Measurements from ENCODE around the gene SLC25A34.

The SLC25A34 gene

DNA sequence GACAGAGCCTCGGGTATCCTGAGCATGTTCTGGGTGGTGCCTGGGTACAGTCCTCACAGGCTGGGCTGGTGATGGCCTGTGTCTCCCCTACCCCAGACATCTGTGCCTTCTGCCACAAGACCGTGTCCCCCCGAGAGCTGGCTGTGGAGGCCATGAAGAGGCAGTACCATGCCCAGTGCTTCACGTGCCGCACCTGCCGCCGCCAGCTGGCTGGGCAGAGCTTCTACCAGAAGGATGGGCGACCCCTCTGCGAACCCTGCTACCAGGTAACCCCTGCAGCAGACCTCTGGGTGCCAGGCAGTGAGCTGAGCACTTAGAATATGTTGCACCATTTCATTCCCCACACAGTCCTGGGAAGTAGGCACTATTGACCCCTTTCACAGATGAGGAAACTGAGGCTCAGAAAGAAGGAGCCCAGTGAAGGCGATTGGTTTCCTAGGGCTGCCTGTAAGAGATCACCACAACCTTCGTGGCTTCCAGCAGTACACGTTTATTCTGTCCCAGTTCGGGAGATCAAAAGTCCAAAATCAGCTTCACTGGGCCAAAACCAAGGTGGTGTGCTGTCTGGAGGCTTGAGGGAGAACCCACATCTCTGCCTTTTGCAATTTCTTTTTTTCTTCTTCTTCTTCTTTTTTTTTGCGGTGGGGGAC, 34.4 kb downstream of the SLC25A34 start:
- no peaks in the 10 kb centered on the region for H3K27me3 ChIP-seq
- H3K36me3 ChIP-seq = no peaks in the 10 kb centered on the region

DNA sequence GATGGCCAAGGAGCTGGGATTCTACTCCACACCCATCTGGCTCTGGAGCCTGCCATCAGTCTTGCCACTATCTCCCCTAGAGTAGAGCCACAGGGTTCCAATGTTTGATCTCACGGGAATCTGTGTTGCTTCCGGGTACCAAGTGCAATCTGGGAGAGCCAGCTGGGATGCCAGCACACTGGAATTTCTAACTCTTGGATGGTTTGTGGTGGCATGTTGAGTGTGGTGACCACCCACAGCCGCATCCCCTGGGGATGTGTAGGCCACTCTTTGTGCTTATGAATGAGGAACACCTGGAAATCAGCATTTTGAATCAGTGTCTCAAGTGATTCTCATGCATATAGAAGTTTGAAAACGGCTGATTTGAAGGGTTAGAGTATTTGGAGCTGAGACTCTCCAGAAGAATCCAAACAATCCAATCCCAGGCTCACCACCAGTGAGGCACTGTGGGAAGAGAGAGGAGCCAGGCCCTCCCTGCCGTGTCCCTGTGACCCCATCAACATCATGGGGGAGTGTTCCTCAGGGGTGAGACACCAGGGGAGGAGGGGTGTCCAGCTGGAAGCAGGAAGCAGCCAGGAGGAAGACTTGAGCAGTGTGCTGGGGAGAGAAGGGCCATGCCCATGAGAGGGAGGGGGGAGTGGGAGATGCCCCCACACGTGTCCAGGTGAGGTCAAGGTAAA, 35.9 kb downstream of the SLC25A34 start:
- no peaks in the 10 kb centered on the region for H3K27me3 ChIP-seq
- no peaks in the 10 kb centered on the region for H3K4me1 ChIP-seq
- TF ChIP-seq, protein P1, sequence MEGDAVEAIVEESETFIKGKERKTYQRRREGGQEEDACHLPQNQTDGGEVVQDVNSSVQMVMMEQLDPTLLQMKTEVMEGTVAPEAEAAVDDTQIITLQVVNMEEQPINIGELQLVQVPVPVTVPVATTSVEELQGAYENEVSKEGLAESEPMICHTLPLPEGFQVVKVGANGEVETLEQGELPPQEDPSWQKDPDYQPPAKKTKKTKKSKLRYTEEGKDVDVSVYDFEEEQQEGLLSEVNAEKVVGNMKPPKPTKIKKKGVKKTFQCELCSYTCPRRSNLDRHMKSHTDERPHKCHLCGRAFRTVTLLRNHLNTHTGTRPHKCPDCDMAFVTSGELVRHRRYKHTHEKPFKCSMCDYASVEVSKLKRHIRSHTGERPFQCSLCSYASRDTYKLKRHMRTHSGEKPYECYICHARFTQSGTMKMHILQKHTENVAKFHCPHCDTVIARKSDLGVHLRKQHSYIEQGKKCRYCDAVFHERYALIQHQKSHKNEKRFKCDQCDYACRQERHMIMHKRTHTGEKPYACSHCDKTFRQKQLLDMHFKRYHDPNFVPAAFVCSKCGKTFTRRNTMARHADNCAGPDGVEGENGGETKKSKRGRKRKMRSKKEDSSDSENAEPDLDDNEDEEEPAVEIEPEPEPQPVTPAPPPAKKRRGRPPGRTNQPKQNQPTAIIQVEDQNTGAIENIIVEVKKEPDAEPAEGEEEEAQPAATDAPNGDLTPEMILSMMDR (IDR thresholded peaks at IDR 0.05; ENCODE audit: low read depth, low read length) = no peak
- no peaks in the 10 kb centered on the region for H3K36me3 ChIP-seq
- DNase-seq = no peak
- H3K9me3 ChIP-seq = no peaks in the 10 kb centered on the region
- H3K4me3 ChIP-seq (ENCODE audit: low read depth, low read length) = no peak overlapping the region

More for the DNA sequence above, 34.4 kb downstream of the SLC25A34 start:
- no peaks in the 10 kb centered on the region for H3K4me1 ChIP-seq
- TF ChIP-seq, protein P1 (IDR thresholded peaks at IDR 0.05; ENCODE audit: low read depth, low read length) = no peak
- H3K9me3 ChIP-seq = no peaks in the 10 kb centered on the region
- no peak for DNase-seq
- H3K4me3 ChIP-seq (ENCODE audit: low read depth, low read length) = no peak overlapping the region

DNA sequence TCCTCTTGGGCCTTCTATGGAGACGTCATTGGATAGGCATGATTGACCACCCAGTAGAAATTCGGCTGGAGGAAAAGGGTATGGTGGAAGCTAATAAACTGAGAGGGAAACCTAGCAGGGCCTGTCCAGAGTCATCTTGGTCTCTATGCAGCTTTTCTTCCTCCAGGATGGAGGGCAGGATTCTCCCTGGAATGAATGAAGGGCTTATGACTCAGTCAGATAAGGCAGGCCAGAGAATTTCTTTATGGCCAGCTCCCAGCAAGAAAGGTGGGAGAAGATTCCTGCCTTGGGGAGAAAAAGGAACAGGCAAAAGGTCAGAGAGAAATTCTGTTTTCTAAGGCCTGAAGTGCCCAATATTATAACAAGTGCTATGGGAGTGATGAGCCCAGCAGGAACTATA, 39.6 kb downstream of the SLC25A34 start:
- DNase-seq = no peak
- TF ChIP-seq, protein P1 (IDR thresholded peaks at IDR 0.05; ENCODE audit: low read depth, low read length) = no peak
- Histone ChIP-seq H3K9me3 (no peaks in the 10 kb centered on the region), H3K27me3 (no peaks in the 10 kb centered on the region), H3K4me3 (ENCODE audit: low read depth, low read length) (no peak overlapping the region), H3K4me1 (no peaks in the 10 kb centered on the region), H3K36me3 (no peaks in the 10 kb centered on the region)

DNA sequence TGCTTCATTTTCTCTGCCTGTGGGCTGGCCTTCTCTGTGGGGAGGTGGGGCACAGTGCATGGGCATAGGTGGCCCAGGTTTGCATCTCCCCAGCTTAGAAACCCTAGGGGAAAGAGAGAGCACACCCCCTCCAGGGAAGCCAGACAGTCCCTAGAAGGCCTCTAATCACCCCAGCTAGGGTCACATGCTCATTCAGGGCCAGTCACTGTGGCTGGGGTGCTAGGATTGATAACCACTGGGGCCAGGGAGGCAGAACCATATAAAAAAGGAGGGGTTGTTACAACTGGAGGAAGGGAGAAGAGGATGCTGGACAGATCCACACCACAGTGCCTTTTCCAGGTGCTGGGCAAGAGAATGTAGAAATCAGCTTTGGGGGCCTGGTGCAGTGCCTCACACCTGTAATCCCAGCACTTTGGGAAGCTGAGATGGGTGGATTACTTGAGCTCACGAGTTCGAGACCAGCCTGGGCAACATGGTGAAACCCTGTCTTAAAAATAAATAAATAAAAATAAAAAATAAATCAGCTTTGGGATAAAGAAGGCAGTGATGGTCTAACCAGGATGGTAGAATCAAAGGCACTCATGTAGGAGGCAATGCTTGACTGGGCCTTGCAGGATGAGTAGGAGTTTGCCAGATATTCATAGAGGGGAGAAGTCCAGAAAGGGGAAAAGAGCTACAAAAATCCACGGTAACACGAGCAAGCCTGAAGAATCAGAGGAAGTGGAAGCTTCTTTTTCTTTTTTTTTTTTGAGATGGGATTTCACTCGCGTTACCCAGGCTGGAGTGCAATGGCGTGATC, 42.0 kb downstream of the SLC25A34 start:
- TF ChIP-seq, protein P1 (IDR thresholded peaks at IDR 0.05; ENCODE audit: low read depth, low read length) = no peak
- Histone ChIP-seq H3K27me3 (no peaks in the 10 kb centered on the region), H3K36me3 (no peaks in the 10 kb centered on the region), H3K9me3 (no peaks in the 10 kb centered on the region), H3K4me1 (no peaks in the 10 kb centered on the region), H3K4me3 (ENCODE audit: low read depth, low read length) (no peak overlapping the region)
- DNase-seq = no peak

DNA sequence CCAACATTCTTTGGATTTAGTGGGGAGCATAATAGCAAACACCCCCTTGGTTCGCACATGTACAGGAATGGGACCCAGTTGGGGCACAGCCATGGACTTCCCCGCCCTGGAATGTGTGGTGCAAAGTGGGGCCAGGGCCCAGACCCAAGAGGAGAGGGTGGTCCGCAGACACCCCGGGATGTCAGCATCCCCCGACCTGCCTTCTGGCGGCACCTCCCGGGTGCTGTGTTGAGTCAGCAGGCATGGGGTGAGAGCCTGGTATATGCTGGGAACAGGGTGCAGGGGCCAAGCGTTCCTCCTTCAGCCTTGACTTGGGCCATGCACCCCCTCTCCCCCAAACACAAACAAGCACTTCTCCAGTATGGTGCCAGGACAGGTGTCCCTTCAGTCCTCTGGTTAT, 49.6 kb downstream of the SLC25A34 start:
- Histone ChIP-seq H3K9me3 (no peaks in the 10 kb centered on the region), H3K4me3 (ENCODE audit: low read depth, low read length) (no peak overlapping the region), H3K27me3 (no peaks in the 10 kb centered on the region), H3K36me3 (no peaks in the 10 kb centered on the region), H3K4me1 (no peaks in the 10 kb centered on the region)
- no peak for DNase-seq
- TF ChIP-seq, protein P1 (IDR thresholded peaks at IDR 0.05; ENCODE audit: low read depth, low read length) = no peak
